HUES48 (cell line): Measurements from ENCODE around the gene ASB7.

Experiments
- H3K27ac ChIP-seq: one replicate; pipeline ENCODE4 v1.7.0; 2013; ENCODE audit warnings: low read depth, low read length, inconsistent platforms
- H3K27me3 ChIP-seq: 2 replicates; pipeline ENCODE4 v1.6.1; 2013; ENCODE audit warnings: mild to moderate bottlenecking, low read length; ENCODE audit not compliant: control insufficient read depth, insufficient read depth
- H3K36me3 ChIP-seq: 2 replicates; pipeline ENCODE4 v1.6.1; 2013; ENCODE audit warnings: low read length; ENCODE audit not compliant: control insufficient read depth, insufficient read depth
- H3K4me1 ChIP-seq: 2 replicates; pipeline ENCODE4 v1.6.1; 2013; ENCODE audit warnings: mild to moderate bottlenecking, low read length; ENCODE audit not compliant: control insufficient read depth, insufficient read depth
- H3K4me3 ChIP-seq: 2 replicates; pipeline ENCODE4 v1.5.1; 2013; ENCODE audit warnings: mild to moderate bottlenecking, low read depth, low read length
- H3K9ac ChIP-seq: 2 replicates; pipeline ENCODE4 v1.6.1; 2013; ENCODE audit warnings: mild to moderate bottlenecking, low read depth, low read length, moderate library complexity
- H3K9me3 ChIP-seq: 2 replicates; pipeline ENCODE4 v1.6.1; 2013; ENCODE audit warnings: low read length; ENCODE audit not compliant: control insufficient read depth, insufficient read depth

The ASB7 gene

DNA sequence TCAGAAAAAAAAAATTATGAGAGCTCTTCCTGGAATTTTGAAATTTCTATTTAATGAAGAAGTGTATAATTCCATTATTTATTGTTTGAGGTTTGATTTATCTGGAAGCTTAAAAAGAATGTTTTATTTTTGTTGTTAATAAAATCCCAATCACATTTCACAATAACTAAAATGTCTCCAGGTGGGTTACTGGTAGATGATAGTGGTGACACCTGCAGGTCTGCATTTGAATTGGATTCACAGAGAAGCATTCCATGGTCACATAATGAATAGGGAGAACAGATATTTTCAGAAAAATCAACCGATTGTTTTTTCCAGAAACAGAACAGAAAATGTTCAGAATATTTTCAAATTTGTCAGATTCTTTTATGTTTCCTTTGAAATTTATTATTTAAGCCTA lies 48.3 kb downstream of the ASB7 start:
- peaks cover 2% of the 10 kb centered on the region; the same call in 1 of the 2 replicates for H3K4me1 ChIP-seq
- peaks cover 7% of the 10 kb centered on the region; the same call in 1 of the 2 replicates for H3K36me3 ChIP-seq
- H3K27me3 ChIP-seq = no peaks in the 10 kb centered on the region
- no peak overlapping the region for H3K4me3 ChIP-seq
- no peak overlapping the region for H3K9ac ChIP-seq
- no peak overlapping the region for H3K27ac ChIP-seq
- no peaks in the 10 kb centered on the region for H3K9me3 ChIP-seq

DNA sequence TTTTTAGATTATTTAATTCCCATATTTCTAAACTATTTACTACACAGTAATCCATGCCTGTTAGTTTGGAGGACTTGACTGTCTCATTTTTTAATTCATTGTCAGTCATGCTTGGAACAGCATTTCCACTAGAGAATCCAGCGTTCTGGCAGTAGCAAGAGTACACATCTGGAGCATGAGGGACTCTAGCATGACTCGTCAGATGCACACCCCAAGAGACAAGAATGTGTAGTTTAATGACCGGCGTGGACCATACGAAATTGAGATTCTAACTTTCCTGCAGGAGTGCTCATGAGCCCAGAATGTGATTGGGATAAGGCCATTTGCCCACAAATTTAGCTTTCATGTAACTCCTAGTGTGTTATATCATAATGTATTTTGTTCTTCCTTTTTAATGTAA lies 48.9 kb downstream of the ASB7 start:
- Histone ChIP-seq H3K9ac (no peak overlapping the region), H3K36me3 (peaks cover 7% of the 10 kb centered on the region; the same call in 1 of the 2 replicates), H3K27me3 (no peaks in the 10 kb centered on the region), H3K9me3 (no peaks in the 10 kb centered on the region), H3K4me1 (peaks cover 2% of the 10 kb centered on the region; the same call in 1 of the 2 replicates), H3K4me3 (no peak overlapping the region), H3K27ac (no peak overlapping the region)

DNA sequence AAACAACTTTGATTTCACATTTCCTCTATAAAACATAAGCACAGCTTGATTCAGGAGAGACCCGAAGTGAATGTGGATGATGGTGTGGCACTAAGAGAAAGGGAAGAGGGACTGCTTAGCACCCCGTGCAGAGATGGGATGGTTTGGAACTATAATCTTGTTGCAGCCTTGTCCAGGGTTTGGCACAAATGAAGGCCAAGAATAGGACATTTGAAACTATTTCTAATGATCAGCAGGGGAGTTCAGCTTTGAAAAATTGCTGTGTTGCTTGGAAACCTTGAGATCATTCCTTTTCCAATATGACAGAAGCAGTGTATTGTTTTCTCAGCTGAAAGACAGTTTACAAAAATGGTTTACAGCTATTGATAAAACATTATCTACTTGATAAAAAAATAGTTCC lies 49.7 kb downstream of the ASB7 start:
- no peak overlapping the region for H3K9ac ChIP-seq
- H3K27ac ChIP-seq = no peak overlapping the region
- H3K4me3 ChIP-seq = no peak overlapping the region
- H3K36me3 ChIP-seq = peaks cover 7% of the 10 kb centered on the region; the same call in 1 of the 2 replicates
- H3K4me1 ChIP-seq = peaks cover 2% of the 10 kb centered on the region; the same call in 1 of the 2 replicates
- H3K9me3 ChIP-seq = no peaks in the 10 kb centered on the region
- H3K27me3 ChIP-seq = no peaks in the 10 kb centered on the region

DNA sequence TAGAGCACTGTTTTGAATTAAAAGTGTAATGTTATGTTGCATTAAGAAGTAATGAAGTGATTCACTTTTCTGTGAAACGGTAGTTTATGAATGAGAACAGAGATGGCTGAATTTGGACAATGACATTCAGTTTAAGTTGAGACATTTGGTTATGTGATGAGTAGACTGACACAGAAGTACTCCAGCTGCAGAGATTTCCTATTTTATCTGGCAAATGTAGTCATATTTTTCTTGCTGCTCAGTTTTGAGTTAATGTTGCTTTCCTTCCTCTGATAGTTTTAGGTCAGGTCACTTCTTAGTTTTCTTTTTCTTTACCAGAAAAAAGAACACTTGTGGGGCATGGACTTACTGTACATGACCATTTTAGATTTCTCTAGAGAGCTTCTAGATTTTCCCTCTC lies 51.2 kb downstream of the ASB7 start:
- Histone ChIP-seq H3K4me3 (no peak overlapping the region), H3K9me3 (no peaks in the 10 kb centered on the region), H3K4me1 (peaks cover 2% of the 10 kb centered on the region; the same call in 1 of the 2 replicates), H3K9ac (no peak overlapping the region), H3K27ac (no peak overlapping the region), H3K36me3 (peaks cover 3% of the 10 kb centered on the region; the same call in 1 of the 2 replicates), H3K27me3 (no peaks in the 10 kb centered on the region)

DNA sequence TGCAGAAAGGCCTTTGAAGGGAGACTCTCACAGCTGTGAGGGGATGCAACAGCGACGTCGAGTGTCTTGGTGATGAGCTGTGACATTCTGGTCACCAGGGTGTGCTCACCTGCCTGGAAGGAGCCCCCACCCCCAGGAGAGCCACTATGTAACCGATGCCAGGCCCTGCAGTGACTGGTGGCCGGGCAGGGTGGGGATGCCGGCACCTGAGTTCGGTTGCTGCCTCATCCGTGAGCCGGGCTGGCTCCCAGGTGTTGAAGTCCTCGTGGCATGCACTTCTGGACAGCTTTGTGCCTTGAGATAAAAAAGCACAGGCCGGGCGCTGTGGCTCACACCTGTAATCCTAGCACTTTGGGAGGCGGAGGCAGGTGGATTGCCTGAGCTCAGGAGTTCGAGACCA lies 56.5 kb downstream of the ASB7 start:
- Histone ChIP-seq H3K9ac (no peak overlapping the region), H3K27me3 (no peaks in the 10 kb centered on the region), H3K27ac (no peak overlapping the region), H3K4me1 (0 out of 2 replicates have a peak, but pooled peaks cover 2% of the 10 kb centered on the region), H3K4me3 (no peak overlapping the region), H3K9me3 (no peaks in the 10 kb centered on the region), H3K36me3 (no peaks in the 10 kb centered on the region)

DNA sequence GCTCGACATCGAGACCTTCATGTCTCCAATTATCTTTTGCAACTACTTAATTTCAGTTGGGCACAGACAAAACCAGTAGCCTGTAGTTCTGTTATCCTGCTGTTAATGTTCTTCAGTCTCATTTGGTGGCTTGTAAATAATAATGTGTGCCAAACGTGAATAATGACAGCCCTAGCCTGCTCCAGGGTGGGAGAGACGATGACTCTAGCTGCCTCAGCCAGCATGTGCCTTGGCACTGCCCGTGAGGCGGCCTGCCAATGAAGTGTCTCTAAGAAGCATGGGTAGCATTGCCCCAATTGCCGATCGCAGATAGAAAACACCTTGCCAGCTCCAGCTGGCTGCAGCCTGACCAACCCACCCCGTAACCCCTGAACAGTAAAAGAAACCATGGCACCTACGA lies 58.8 kb downstream of the ASB7 start:
- H3K4me3 ChIP-seq = no peak overlapping the region
- no peak overlapping the region for H3K9ac ChIP-seq
- H3K27me3 ChIP-seq = no peaks in the 10 kb centered on the region
- H3K9me3 ChIP-seq = no peaks in the 10 kb centered on the region
- no peak overlapping the region for H3K27ac ChIP-seq
- no peaks in the 10 kb centered on the region for H3K36me3 ChIP-seq
- H3K4me1 ChIP-seq = 0 out of 2 replicates have a peak, but pooled peaks cover 2% of the 10 kb centered on the region

DNA sequence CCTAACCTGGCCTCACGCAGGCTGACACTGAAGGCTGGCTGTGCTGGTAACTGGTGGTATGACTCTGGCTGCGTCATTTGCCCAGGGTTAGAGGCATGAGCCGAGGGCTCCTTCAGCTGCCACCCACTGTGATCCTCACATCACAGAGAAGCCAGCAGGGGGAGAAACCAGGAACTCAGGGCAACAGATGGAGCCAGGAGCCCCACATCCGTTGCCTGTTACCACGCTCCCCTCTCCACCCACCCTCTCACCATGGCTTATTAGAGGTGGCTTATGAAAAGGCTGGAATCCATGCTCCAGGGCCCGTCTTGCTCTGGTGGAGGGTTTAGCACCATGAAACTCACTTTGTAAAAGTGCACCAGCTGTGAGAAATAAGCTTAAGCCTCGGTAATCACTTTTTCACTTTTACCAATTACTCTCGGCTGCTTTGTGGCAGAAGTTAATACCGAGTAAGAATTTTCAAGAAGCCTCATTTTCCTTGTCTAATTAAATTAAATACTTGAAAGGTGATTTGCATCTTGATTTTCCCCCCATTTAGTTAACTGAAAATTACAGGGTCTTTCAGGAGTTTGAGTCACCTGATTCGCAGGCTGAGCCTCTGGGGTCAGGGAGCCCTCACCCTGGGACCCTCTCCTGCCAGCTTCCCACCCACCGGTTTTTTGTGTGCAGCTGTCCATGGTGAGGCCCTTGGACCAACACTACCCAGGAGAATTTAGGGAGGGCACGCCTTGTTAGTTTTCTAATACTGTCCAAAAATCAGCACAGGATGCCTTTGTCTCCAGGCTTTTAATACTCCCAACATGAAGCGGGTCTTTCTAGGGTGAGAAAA lies 60.9 kb downstream of the ASB7 start:
- Histone ChIP-seq H3K9me3 (no peaks in the 10 kb centered on the region), H3K4me1 (0 out of 2 replicates have a peak, but pooled peaks cover 2% of the 10 kb centered on the region), H3K27ac (no peak overlapping the region), H3K36me3 (no peaks in the 10 kb centered on the region), H3K27me3 (no peaks in the 10 kb centered on the region), H3K9ac (no peak overlapping the region), H3K4me3 (no peak overlapping the region)

DNA sequence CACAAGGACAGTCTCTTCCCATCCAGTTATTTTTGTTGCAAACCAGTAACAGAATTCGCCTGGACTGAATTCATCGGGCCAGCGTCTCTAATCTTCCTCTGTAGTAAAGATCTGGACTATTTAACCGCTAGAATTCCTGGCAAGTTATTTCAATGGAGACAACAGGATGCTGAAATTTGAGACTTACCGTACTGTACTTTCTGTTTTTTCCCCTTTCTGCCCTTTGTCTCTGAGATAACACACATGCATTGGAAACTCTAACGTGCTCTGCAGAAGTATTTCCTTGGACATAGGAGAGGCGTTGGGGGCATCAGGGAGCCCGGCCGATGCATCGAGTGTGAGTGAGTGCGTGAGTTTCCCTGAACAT lies 61.5 kb downstream of the ASB7 start:
- H3K36me3 ChIP-seq = no peaks in the 10 kb centered on the region
- H3K27me3 ChIP-seq = no peaks in the 10 kb centered on the region
- H3K4me1 ChIP-seq = 0 out of 2 replicates have a peak, but pooled peaks cover 2% of the 10 kb centered on the region
- H3K9me3 ChIP-seq = no peaks in the 10 kb centered on the region
- no peak overlapping the region for H3K27ac ChIP-seq
- H3K9ac ChIP-seq = no peak overlapping the region
- H3K4me3 ChIP-seq = no peak overlapping the region

DNA sequence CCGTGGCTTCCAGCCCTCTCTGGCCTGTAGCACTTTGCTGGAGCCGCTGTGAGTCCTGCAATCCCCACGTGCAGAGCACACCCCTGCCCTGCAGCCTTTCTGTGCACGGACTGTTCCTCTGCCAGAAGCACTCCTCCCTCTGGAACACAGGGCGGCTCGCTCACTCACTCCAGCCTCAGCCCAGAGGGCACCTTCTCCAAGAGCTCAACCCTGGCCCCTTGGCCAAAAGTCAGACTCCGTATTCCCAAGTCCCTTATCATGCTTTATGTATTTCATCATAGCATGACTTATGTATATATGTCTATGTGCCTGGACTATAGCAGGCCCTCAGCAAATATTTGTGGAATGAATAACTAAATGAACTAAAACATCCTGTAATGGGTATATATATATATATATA lies 63.2 kb downstream of the ASB7 start:
- Histone ChIP-seq H3K27ac (no peak overlapping the region), H3K9me3 (no peaks in the 10 kb centered on the region), H3K36me3 (no peaks in the 10 kb centered on the region), H3K27me3 (no peaks in the 10 kb centered on the region), H3K4me1 (0 out of 2 replicates have a peak, but pooled peaks cover 2% of the 10 kb centered on the region), H3K9ac (no peak overlapping the region), H3K4me3 (no peak overlapping the region)

DNA sequence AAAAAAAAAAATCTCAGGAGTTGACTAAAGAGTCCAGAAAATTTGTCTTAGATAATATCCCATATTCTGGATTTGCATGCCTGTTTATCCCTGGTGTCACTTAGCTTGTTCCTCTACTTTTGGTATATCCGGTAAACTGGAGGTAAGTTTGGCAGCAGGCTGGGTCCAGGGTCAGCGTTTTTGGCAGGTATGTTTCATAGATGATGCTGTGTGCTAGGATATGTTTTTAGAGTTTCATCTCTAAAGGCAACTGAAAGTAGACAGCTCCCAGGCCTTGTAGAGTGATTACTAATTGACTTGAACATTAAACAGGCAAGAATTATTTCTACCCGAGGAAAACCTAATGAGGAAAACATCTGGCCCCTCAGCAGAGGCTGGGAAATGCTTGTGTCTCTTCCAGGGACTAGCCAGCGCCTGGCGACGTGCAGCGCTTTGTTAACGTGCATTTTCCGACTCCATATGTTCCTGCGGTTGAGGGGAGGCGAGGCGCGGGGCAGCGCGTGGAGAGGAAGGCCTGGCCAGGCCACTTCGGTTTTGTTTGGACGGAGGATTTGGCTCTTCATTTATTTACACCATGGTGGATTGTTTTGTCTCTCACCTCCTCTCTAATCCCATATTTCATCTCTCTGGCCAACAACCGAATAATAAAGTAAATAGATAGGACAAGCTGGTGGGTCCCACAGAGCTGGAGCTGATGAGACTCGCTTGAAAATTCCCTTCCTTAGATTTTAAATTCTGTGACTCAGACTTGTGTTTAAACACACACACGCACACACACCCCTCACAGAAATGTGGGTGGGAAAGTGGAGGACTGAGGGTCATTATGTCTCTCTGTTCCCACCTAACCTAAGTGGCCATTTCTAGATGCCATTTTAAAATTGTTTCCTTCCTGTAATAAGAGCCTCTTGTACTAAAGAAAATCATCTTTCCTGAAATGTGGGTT lies 65.3 kb downstream of the ASB7 start:
- no peaks in the 10 kb centered on the region for H3K36me3 ChIP-seq
- no peak overlapping the region for H3K9ac ChIP-seq
- H3K4me3 ChIP-seq = no peak overlapping the region
- no peaks in the 10 kb centered on the region for H3K9me3 ChIP-seq
- 0 out of 2 replicates have a peak, but pooled peaks cover 2% of the 10 kb centered on the region for H3K4me1 ChIP-seq
- H3K27me3 ChIP-seq = no peaks in the 10 kb centered on the region
- no peak overlapping the region for H3K27ac ChIP-seq
